Activated CD8-positive, alpha-beta memory T cell treated with anti-CD3 and anti-CD28 coated beads, Interleukin-2, amount 50 U/mL, for 24 hours (primary cell): ENCODE results near the gene KIRREL1.

ENCODE experiments used
- DNase-seq: peaks from one replicate; pipeline ENCODE4 v3.0.0-alpha.2; 2020; ENCODE audit errors: extremely low read depth

Gene KIRREL1

DNA sequence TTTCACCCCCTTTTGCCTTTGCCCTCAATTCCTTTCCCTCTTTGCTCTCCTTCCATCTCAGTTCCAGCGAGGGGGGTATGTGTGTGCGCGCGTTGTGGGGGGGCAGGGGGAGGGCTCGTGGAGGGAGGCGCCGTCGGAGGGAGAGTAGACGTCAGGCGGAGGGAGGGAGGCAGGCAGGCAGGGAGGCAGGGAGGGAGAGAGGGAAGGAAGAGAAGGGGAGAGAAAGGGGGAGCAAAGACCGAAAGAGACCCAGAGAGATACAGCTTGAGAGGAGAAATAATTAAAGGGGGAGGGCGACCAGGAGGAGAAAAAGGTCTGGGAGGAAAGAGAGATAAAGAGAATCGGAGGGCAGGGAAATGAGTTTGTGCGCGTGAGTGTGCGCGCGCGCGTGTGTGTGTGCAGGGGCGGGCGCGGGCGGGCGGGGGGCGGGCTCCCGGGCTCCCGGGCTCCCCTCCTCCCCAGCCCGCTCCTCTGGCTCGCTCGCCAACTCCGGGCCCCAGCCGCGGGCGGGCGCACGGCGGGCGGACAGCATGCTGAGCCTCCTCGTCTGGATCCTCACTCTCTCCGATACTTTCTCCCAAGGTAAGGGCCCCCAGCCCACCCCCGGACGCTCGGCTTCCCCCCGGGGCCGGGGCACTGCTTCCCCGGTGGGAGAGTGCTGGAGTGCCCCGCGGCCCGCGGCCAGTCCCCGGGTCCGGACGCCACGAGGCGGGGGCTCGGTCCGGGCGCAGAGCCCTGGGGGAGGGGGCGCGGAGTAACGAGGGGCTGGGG, at the start of gene KIRREL1:
Gene KIRREL1 (plus strand): TSS at position 499 of the 771 bp plus-strand sequence. CDS start 32 bp downstream, at position 531.
- no peak for DNase-seq

DNA sequence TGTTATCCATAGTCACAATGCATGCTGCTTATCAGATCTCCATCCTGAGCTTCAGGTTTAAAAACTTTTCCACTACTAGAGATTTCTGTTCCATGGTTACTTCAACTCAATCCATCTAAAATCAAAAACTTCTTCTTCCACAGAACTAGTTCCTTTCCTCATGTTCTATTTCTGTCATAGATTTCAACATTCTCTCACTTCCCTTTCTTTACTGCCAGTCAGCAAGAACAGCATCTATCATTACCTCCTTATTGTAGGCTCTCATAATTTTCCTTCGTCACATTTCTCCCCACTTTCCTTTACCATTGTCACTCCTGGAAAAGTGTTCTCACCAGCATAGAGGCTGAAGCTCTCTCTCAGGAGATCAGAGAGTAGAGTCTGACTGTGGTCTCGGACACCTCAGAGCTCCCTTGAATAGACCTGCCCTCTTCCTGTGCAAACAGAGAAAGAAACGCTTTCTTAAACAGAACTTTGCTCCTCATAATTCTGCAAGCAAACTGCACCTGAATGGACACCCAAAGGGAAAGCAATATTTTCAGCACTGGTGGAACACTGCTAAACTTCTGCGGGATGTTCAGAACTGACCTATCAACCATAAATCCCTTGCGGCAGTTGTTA, 48.7 kb upstream of the KIRREL1 start:
- no peak for DNase-seq

DNA sequence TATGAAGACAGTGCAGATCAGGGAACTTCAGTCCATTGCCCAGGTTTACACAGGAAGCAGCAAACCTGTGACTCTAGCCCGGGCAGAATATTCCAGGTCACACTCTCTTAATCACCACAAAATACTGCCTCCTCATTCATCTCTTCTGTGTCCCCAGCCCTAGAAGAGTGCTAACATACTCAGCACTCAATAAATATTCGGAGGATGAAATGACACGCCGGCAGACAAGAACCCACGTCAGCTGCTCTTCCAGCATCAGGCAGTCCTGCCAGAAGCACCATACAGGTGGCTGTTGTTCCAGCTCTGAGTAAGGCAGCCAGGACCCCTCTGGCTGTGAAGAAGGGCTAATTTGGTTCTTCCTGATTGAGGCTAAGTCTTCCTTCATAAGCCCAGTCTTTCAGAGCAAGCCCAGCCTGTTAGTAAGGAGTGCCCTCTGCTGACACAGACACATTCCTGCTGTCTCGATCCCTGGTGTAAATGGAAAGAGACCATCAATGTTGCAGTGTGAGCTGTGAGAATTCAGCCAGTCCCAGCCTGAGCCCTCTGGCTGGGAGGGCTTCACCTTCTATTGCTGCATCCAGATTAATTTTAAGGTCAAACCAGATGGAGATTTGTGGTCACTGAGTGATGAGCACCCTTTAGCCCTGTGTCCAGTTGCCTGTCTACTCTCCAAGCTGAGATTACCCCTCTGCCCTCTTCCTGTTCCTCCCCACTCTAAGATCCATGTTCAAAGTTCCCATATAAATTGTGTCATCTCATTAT, 45.0 kb upstream of the KIRREL1 start:
- DNase-seq = no peak

DNA sequence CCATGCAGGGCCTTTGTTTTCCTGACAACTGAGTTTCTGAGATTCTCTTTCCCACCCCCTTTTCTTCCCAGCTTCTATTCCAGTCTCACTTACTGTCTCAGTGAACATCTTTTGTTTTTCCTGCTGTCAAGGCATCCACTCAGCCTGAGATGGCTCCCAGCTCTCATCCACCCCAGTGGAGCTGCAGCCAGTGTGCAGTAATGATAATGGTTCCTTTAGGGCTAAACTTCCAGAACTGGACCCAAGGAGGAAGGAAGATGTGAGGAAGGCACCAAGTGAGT, 44.4 kb upstream of the KIRREL1 start:
- DNase-seq = no peak

DNA sequence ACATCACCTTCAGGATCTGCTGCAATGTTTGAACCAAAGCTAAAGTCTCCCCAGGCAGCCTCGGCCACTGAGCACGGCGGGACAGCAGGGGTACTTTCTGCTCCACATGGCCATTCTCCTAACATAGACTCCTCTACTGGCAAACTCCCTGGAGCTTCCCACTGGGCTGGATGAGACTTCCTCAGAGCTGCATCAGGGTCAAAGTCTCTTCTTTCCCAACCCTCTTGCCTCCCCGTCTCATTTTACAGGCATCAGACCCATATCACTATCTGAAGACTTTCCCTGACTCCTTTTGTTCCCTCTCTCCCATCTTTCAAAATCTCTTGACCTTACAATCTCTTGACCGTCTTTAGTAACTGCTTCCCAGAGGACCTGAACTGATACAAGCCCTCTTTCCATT, 42.2 kb upstream of the KIRREL1 start:
- no peak for DNase-seq

DNA sequence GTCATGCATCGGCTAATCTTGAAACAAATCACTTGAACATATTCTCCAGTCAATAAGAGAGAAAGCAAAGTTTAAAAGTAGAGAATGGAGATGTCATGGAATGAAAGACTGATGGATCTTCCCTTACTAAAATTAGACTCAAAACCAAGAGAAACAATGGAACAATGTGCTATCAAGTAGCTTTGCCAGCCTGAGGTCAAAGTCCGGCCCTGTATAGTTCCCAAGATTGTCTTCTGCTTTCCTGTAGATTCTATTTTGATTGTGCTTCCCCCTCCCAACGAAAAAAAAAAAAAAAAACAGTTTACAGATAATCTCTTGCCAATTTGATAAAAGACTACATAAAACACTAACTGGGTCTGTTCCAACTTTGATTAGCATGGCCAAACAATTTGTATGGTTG, 40.8 kb upstream of the KIRREL1 start:
- no peak for DNase-seq

DNA sequence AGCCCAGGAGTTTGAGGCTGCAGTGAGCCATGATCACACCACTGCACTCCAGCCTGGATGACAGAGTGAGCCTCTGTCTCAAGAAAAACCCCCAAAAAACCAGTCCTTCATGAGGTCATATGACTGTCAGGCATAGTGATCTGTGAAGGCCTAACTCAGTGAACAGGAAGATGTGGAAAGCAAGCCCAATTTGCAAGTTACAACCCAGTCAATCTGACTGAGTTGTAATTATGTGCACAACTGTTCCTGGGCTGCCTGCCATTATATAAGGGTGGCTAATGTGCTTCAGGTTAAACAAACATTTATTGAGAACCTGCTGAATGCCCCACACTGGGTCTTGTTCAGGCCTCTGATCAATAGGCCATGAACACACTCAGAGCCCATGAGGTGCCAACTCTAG, 38.2 kb upstream of the KIRREL1 start:
- DNase-seq = no peak

DNA sequence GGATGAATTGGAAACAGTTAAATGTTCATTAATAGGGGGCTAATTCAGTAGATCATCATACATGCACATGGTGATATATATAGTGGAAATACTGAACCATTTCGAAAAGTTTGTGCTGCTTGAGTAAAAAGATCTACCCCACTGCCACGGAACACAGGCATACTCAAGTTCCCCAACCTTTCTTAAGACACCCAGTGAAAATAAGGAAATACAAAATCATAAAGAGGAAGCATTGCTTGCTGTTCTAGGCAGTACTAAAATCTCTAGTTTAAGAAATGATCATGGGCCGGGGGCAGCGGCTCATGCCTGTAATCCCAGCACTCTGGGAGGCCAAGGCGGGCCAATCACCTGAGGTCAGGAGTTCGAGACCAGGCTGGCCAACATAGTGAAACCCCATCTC, 37.6 kb upstream of the KIRREL1 start:
- no peak for DNase-seq

DNA sequence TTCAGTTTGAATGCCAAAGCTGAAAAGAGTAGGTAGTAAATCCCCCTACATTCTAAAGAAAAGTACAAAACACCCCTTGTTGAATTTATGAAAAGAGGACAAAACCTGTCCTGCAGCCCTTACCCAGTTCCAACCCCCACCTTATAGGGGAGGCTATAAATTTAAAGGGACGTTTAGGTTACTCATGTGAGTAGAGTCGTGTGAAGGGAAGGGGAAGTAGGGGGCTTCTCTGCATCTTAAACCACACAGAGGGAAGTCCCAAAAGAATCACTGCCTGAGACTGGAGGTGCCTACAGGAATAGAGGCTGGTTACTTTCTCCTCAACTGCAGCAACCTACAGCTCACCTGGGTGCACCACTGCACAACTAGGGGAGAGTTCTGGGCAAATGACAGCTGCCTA, 36.7 kb upstream of the KIRREL1 start:
- DNase-seq = no peak

DNA sequence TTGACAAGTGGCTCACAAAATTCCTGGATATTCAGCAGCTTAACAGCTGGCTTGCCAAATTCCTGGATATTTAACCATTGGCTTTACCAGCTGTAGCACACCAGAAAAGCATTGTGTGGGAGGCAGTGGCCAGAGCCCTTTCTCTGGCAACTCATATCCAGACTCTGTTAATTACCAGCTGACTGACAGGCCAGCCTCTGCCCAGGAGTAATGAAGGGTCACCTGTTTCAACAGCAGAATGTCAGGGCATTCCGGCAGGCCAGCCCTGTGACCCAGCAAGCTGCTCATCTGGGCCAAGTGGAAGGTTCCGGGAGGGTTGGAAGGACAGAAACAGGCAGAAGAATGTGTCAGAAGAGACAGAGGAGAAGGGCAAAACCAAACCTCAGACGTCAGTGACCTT, 35.2 kb upstream of the KIRREL1 start:
- no peak for DNase-seq

DNA sequence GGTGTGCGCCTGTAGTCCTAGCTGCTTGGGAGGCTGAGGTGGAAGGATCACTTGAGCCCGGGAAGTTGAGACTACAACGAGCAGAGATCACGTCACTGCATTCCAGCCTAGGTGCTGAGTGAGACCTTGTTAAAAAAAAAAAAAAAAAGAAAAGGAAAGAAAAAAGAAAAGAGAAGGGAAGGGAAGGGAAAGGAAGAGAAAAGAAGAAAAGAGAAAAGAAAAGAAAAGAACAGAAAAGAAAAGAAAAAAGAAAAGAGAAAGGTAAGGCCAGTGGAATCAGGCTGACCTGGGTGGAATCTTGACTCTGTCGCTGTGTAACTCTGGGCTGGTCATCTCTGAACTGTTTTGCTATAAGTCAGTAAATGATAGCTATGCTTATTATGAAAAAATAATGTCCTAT, 33.7 kb upstream of the KIRREL1 start:
- no peak for DNase-seq

DNA sequence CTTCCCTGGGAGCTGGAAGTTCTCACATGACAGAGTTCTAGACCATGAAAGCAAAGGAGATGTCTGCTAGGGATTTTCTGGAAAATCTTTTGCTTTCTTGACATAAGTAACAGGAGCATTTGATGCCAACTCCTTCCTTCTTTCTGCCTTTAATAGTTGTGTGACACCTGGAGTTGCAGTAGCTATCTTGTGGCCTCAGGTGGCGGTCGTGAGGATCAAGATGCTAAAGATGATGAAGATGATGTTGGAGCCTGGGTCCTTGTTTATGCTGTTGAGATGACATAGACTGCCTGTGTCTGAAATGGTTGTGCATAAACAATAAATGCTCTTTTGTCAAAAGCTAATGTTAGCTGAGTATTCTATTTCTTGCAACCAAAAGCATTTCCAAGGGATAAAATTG, 32.7 kb upstream of the KIRREL1 start:
- no peak for DNase-seq

DNA sequence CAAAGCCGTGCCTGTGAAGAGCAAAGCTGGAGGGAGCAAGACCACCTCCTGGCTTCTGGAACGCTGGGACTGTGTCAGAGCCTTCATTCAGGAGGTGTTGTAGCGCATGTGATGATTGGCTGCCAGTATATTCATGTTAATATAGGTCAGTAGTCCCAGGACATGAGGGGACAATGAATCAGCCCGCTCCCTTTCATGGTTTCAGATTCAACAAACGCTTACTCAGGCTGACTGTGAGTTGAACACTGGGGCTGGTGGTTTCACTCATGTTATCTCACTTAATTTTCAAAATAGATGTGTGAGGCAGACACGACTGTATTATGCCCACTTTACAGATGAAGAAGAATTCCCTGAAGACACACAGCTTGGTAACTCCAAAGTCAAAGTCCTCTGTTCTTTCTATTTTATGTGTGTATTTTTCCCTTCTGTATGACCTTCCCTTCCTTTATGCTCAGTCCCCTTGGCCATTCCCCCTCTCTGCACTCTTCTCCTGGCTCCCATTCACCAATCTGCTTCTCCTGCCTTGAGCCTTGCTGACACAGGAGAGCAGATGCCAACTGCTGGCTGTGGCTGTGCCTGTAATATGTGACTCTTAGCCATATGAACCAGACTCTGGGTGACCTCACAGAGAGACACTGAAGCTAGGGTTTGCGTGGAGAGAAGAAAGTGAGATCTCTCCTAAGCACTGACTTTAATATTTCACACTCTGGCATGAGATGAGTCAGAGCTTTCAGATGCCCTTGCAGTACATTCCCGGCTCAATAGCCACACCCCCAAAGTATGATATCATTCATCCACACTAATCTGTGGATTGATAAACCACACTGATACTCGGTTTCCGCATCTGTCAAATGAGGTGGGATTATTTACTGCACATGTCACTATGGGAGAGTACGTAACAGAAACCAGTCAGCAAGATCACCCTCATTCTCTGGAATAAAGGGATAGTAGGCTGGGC, 31.4 kb upstream of the KIRREL1 start:
- no peak for DNase-seq

DNA sequence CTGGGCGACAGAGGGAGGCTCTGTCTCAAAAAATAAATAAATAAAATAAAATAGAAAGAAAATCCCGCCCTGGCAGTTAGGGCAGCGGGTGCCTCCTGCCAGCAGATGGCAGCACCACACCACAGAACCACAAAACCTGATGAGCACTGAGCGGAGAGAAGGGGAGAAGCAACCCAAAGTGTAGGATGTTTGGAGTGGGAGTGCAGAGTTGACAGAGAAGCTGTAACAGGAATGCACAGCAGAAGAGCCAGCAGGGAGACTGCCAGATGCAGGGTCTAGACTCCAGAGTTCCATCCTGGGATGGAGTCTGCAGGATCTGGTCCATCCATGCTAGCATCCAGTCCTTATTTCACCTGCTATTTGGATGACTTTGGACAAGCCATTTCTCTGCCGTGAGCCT, 29.7 kb upstream of the KIRREL1 start:
- no peak for DNase-seq

DNA sequence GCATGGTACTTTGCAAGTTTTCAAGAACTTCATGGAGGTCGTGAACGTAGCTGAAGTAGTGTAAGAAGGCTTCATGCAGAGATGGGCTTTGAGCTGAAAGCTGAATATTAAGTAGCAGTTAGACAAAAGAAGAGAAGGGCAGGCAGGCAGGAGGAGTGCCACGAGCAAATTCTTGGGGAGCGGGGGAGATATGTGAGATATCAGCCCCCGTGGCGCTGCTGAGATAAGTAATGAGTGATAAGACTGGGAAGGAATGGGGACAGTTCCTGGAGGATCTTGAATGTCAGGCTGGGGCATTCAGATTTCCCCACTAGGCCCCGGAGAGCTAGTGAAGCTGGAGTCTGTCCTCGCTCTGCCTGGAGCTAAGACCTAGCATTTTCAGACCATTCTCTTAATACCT, 27.9 kb upstream of the KIRREL1 start:
- no peak for DNase-seq

DNA sequence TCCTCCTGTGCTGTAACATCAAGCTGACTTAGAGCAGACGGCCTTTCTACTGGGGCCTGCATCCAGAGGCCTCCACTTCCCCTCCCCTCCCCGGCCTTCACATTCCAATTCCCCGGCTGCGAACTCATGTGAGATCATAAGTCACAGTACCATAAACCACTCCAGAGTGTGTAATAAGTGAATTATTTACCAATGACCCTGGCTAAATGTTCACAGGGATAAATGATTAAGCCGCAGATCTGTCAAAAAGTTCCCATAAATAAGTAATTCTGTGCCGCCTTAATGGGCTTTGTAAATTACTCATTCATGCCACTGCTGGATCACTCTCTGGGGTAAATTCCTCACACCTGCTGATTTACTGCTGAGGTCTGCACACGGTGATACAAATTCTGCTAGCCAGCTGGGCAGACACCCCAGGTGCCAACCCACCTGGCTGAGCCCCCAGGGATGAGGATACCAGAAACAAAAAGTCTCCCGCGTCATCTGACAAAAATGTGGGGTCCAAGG, 27.4 kb upstream of the KIRREL1 start:
- DNase-seq = no peak

DNA sequence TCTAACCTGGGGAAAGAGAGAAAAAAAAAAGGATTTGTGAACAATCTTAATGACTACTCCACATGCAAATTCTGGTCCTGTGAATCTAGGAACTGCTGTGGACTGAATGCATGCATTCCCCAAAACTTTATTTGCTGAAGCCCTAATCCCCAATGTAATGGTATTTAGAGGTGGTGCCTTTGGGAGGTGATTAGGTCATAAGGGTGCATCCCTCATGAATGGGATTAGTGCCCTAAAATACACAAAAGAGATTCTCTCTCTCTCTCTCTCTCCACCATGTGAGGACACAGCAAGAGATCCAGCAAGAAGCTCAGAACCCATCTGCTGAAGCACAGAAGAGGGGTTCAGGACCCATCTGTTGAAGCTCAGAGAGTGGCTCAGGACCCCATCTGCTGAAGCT, 26.2 kb upstream of the KIRREL1 start:
- no peak for DNase-seq

DNA sequence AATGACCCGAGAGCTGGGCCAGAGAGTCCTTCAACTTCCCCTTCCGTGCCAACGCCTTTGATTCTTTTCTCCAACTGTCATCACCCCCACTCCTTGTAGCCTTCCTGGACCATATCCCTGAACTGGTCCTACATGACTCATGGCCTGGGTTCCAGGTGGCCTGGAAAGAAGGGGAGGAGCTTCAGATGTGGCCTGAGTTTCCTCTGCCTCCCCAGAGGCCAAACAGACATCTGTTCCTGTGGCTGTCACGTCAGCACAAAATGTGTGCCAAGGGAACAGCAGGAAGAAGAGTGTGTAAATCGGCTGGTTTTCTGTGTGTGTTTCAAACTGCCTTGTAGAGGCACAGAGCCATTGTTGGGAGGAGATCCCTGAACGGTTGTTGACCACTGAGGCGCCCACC, 24.9 kb upstream of the KIRREL1 start:
- no peak for DNase-seq

DNA sequence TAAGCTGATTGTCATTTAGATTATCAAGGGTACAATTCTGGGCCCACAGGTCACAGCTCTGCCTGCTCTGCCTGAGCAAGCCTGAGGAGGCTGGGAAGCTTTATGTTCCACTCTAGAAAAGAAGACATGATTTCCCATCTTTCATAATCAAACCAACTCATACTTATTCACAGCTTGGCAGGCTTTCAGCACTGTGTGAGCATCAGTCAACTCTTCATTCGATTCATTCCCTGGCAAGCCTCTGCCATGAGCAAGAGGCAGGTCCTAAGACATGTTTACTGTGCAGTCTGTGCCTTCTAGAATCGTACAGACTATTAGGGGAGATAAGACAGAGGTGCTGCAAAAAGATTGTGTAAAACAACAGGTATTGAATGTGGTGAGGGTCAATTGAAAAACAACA, 24.5 kb upstream of the KIRREL1 start:
- DNase-seq = no peak

DNA sequence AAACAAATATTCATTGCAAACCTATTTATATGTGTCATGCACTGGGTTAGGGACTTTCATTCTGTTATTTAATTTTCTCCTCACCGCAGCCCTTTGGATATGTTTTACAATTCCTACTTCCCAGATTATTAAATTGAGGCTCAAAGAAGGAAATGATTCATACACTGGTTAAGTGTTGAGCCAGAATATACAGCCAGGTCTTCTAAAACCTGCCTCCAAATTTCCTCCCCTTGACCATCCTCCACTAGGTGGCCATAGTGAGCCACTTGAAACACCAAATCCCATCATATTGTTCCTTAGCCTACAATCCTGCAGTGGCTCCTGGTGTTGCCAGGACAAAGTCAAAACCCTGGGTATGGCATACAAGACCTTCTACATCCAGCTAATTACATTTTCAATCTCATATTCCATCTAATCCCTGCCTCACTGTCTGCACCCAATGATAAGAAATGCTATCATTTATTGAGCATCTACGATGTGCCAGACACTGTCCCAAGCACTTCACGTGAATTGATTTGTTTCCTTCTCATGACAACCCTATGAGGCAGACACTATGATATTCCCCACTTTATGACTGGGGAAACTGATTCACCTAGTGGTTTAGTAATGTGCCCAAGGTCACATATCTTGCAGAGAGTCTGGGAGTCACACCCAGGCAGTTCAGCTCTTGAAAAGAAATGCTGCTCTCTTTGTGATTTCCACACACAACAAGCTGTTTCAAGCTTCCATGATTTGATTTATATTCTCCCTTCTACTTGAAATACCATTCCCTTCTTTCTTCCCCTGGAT, 23.6 kb upstream of the KIRREL1 start:
- DNase-seq = no peak

DNA sequence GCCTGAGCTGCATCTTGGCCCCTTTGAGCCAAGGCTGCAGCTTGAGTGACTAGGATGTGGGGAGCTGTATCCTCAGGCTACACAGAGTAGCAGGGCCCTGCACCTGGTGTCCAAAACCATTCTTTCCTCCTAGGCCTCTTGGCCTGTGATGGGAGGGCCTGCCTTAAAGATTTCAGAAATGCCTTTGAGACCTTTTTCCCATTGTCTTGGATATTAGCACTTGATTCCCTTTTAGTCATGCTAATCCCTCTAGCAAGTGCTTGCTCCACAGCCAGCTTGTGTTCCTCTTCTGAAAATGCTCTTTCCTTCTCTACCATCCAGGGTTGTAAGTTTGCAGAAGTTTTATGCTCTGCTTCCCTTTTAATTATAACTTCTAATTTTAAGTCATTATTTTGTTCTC, 21.7 kb upstream of the KIRREL1 start:
- no peak for DNase-seq
